GM21529 (cell line): ENCODE data around the gene NXPH2.

Experiments
- ATAC-seq: cut with Tn5 transposase; IDR thresholded peaks from one replicate; pipeline ENCODE4 v1.9.1; 2021; ENCODE audit not compliant: unreplicated experiment

The NXPH2 gene

DNA sequence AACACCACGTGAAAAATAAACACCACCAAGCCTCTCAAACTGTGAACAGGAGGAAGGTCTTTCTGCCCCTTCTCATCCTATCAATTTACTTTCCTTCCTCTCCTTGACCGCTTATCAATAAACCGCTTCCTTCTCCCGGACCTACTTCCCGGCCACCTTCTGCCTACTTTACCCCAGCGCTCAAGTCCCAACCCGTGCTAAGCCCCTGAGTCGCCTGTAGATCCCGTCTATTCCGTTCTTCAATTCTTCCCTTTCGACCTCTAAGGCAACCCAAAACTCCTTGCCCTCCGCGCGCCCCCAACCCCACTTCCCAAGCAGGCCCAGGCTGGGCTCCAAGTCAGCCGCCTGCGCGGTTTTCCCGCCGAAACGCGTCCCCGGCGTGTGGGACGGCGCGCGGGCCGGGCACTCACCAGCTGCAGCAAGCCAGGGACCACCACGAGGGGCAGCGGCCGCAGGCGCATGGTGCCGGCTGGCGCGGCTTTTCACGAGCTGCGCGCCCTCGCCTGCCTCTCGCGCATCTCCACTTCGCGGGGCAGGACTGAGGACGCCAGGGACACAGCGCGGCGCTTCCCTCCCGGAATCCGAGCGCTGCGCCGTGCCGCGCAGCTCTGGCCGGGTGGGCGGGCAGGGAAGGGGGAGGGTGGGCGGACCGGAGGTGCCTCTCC lies at the start of gene NXPH2:
Gene NXPH2 (minus strand): TSS at position 610 of the 665 bp plus-strand sequence. CDS start 149 bp downstream, at position 461.
- ATAC-seq = no peak

GRCh38 chr2:138829326-138829919 lies 49.2 kb upstream of the NXPH2 start:
- peak; percentile 63 for ATAC-seq

GRCh38 chr2:138827426-138828054 lies 47.4 kb upstream of the NXPH2 start:
- ATAC-seq = peak; percentile 82

GRCh38 chr2:138823666-138824065 lies 43.5 kb upstream of the NXPH2 start:
- ATAC-seq = no peak

- ATAC-seq = no peak
Observed at GRCh38 chr2:138819964-138820363, 39.8 kb upstream of the NXPH2 start.

GRCh38 chr2:138818556-138818955 lies 38.4 kb upstream of the NXPH2 start:
- no peak for ATAC-seq

GRCh38 chr2:138814123-138814898 lies 34.1 kb upstream of the NXPH2 start:
- ATAC-seq = no peak

- no peak for ATAC-seq
Observed at GRCh38 chr2:138811431-138811830, 31.2 kb upstream of the NXPH2 start.

DNA sequence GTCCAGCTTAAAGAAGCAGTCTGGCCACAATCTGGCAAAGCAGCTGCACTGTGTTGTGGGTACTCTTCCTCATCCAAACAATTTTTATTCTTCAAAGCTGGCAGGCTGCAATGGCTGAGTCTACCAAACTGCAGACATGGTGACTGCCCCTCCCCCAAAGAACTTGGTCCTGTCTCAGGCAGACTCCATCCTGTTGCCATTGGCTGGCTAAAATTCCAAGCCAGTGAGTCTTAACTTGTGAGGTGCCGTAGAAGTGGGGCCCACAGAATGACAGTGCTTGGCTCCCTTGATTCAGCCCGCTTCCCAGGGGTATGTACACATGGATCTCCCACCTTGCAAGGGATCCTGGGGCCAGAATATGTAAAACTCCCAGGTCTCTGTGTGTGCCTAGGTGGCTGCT lies 14.5 kb upstream of the NXPH2 start:
- ATAC-seq = no peak

GRCh38 chr2:138787053-138787666 lies 7.0 kb upstream of the NXPH2 start:
- peak; percentile 59 for ATAC-seq

DNA sequence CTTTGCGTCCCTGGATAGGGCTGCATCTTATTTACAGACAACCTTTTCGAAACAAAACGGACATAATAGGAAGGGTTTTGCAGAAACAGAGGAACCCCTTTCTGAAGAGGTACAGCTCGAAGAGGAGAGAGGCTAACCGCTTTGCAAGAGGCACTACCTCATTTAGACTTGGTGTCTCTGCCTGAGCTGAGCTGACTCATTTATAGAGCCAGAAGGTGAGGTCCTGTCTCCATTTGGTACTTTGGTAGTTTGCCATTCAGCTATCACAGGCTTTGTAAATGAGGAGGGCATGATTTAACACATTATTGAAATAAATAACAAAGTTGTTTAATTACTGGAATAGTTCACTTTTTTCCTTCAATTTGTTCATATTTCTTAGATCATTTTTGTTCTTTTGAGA lies 2.2 kb upstream of the NXPH2 start:
- ATAC-seq = no peak

- no peak for ATAC-seq
Observed at GRCh38 chr2:138780908-138781307, 718 bp upstream of the NXPH2 start.

DNA sequence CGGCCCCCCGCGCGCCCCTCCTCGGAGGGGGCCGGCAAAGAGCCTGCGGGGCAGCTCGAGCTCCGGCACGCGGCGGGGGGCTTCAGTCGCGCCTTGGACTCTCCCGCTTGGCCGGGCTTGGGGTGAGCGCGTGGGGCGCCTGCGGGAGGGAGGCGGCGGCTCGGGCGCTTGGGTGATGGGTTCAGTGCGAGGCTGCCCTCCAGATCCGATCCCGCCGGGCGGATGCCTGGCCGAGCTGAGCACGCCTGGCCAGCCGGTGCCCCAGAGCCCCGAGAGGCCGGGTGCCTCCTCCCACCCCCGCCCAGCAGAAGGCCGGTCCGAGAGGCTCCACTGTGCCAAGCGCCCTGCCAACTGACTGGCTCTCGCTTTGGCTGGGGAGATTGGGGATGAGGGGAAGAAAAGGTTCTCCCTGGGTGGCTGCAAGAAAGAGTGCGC lies 273 bp upstream of the NXPH2 start:
- ATAC-seq = no peak

- no peak for ATAC-seq
Observed at GRCh38 chr2:138779406-138779780, 797 bp downstream of the NXPH2 start.

GRCh38 chr2:138777996-138778395 lies 2.2 kb downstream of the NXPH2 start:
- ATAC-seq = no peak

- ATAC-seq = no peak
Observed at GRCh38 chr2:138775736-138776135, 4.5 kb downstream of the NXPH2 start.

- ATAC-seq = no peak
Observed at GRCh38 chr2:138771534-138771933, 8.7 kb downstream of the NXPH2 start.

- no peak for ATAC-seq
Observed at GRCh38 chr2:138767101-138767500, 13.1 kb downstream of the NXPH2 start.

DNA sequence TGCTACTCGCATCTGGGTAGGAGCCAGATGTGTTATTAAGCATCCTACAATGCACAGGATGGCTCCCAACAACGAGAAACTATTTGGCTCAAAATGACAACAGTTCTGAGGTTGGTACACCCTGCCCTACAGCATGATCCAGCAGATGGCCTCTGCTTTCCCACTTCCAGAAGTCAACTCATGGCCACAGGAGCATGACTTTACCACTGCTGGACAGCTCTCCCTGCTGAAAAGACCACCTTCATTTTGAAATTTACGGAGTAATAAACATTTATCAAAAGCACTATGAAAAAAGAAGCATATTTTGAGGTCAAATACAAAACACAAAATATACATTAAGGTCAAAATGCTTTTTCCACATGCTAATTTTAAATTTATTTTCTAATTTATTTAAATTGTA lies 13.7 kb downstream of the NXPH2 start:
- ATAC-seq = no peak

DNA sequence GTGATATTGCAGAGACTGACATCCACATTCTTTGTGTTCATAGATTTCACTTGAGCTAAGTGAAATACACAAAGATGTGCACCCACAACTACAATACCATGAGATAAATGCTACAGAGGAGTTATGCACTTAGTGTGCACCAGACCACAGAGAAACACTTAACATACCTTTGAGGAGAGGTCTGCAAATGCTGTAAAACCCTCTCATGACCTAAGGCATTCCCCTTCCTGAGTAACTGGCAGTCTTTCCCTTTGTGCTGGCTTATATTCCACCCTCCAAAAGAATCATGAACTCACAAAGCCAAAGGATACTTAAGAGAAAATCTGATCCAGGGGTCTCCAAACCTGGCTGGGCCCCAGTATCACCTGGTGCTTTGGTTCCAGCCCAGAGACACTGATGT lies 16.2 kb downstream of the NXPH2 start:
- no peak for ATAC-seq

DNA sequence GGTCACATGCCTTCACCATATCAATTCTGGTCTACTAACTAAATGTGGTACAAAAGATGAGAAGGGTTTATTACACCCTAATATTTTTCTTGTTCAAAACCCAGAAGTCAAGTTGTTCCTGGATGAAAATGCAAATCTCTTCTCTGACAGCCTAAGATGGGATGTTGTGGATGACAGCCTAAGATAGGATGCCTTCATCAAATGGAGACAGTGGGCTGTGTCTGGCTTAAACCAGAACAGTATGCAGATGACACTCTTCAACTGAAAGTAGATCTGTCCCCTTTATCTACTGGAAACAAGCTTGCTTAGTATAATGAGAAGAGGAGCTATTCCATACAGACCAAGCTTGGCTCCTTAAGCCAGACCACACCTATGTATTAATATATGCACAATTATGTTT lies 17.7 kb downstream of the NXPH2 start:
- no peak for ATAC-seq
